HepG2 (cell line): Measurements from ENCODE around the gene EIF1AD.

ENCODE experiments used
- BRD4 ChIP-seq: sonication (generic); formaldehyde crosslinking; IDR thresholded peaks from 2 replicates; pipeline ENCODE4 v1.4.0; 2020; ENCODE audit warnings: missing genetic modification reagents
- POLR2A ChIP-seq, 2 experiments: IDR thresholded peaks; 2 replicates each; pipeline ENCODE4 v1.6.1; 2011; ENCODE audit warnings: low read depth in 2 of 2, low read length in 2 of 2, mild to moderate bottlenecking in 1 of 2, moderate library complexity in 1 of 2; ENCODE audit not compliant: insufficient read depth in 1 of 2
- POLR2AphosphoS5 ChIP-seq: IDR thresholded peaks from 2 replicates; pipeline ENCODE4 v1.6.1; 2012; ENCODE audit warnings: low read depth, low read length
- SRF ChIP-seq: IDR thresholded peaks from 2 replicates; pipeline ENCODE4 v1.6.1; 2011; ENCODE audit warnings: mild to moderate bottlenecking, low read depth, low read length, moderate library complexity
- TAF1 ChIP-seq: sonication (generic); formaldehyde crosslinking; IDR thresholded peaks from 2 replicates; pipeline ENCODE4 v1.4.0; 2020; ENCODE audit warnings: missing genetic modification reagents
- ZNF354B ChIP-seq: sonication (generic); formaldehyde crosslinking; IDR thresholded peaks from 2 replicates; pipeline ENCODE4 v1.8.0; 2022; ENCODE audit warnings: mild to moderate bottlenecking, missing genetic modification reagents
- TF ChIP-seq, protein P1 (sequence below): sonication (generic); formaldehyde crosslinking; IDR thresholded peaks from 2 replicates; pipeline ENCODE4 v1.5.0; 2020; ENCODE audit warnings: mild to moderate bottlenecking, missing genetic modification reagents, moderate library complexity

DNA sequence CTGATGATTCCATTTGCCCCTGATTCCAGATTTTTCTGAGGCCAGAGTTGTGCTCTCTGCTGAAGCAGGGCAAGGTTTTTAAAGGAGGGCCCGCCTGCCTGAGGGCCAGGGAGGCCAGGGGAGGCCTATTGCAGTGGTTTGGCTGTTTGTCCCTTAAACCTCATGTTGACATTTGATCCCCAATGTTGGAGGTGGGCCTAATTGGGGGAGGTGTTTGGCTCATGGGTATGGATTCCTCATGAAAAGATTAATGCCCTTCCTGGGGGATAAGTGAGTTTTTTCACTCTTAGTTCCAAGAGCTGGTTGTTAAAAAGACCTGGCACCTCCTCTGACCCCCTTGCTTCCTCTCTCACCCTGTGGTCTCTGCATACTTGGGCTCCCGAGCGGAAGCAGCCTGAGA is 37.8 kb upstream of the EIF1AD start:
- TF ChIP-seq SRF: no peak
- TF ChIP-seq POLR2AphosphoS5: no peak
- no peak for TF ChIP-seq POLR2A (IDR thresholded peaks at IDR 0.05; ENCODE audit: insufficient read depth in 1 of 2, low read depth in 2 of 2, low read length in 2 of 2)
- no peak for TF ChIP-seq TAF1 (CRISPR knock-in tag)
- TF ChIP-seq, protein P1, sequence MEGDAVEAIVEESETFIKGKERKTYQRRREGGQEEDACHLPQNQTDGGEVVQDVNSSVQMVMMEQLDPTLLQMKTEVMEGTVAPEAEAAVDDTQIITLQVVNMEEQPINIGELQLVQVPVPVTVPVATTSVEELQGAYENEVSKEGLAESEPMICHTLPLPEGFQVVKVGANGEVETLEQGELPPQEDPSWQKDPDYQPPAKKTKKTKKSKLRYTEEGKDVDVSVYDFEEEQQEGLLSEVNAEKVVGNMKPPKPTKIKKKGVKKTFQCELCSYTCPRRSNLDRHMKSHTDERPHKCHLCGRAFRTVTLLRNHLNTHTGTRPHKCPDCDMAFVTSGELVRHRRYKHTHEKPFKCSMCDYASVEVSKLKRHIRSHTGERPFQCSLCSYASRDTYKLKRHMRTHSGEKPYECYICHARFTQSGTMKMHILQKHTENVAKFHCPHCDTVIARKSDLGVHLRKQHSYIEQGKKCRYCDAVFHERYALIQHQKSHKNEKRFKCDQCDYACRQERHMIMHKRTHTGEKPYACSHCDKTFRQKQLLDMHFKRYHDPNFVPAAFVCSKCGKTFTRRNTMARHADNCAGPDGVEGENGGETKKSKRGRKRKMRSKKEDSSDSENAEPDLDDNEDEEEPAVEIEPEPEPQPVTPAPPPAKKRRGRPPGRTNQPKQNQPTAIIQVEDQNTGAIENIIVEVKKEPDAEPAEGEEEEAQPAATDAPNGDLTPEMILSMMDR (CRISPR knock-in tag): no peak
- TF ChIP-seq BRD4: no peak
- no peak for TF ChIP-seq ZNF354B (CRISPR knock-in tag)
